ENCODE results near the gene H6PD. TPM values are rescaled to one million over a fixed set of nuclear protein-coding genes. Genes with fewer than 3 reads are reported as not detected.

The H6PD gene
- total RNA-seq, 1 donor: 27.2 TPM

- no peak overlapping the region for H3K4me3 ChIP-seq (ENCODE audit: low read depth, low read length)
- TF ChIP-seq, protein P1, sequence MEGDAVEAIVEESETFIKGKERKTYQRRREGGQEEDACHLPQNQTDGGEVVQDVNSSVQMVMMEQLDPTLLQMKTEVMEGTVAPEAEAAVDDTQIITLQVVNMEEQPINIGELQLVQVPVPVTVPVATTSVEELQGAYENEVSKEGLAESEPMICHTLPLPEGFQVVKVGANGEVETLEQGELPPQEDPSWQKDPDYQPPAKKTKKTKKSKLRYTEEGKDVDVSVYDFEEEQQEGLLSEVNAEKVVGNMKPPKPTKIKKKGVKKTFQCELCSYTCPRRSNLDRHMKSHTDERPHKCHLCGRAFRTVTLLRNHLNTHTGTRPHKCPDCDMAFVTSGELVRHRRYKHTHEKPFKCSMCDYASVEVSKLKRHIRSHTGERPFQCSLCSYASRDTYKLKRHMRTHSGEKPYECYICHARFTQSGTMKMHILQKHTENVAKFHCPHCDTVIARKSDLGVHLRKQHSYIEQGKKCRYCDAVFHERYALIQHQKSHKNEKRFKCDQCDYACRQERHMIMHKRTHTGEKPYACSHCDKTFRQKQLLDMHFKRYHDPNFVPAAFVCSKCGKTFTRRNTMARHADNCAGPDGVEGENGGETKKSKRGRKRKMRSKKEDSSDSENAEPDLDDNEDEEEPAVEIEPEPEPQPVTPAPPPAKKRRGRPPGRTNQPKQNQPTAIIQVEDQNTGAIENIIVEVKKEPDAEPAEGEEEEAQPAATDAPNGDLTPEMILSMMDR (IDR thresholded peaks at IDR 0.05; ENCODE audit: insufficient read depth, low read depth, low read length): no peak
- no peak for DNase-seq (ENCODE audit: low read depth)
Observed at GRCh38 chr1:9300573-9300972, 66.0 kb downstream of the H6PD start.

DNA sequence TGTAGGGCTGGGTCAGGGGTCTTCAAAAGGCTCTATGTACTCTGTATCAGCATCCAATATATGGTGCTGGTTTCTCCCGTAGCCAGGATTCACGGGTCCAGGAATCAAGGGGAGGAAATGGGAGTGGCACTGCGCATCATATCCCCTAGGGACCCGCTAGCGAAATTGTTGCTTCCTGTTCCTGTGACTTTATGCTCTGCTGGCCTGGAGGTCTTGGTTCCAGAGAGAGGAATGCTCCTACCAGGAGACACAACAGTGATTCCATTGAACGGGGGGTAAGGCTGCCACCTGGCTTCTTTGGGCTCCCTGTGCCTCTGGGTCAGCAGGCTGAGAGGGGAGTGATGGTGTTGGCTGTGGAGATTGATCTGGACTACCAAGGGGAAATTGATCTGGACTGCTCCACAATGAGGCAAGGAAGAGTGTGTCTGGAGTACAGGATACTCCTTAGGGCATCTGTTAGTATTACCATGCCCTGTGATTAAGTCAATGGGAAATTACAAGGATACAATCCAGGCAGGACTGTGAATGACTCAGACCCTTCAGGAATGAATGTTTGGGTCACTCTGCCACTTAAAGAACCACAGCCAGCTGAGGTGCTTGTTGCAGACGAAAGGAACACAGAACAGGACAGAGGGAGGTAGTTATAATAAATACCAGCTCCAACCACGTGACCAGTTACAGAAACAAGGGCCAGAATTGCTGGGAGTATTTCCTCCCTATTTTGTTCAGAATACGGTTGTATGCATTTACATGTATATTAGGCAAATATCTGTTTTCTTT is 68.4 kb downstream of the H6PD start:
- TF ChIP-seq, protein P1 (IDR thresholded peaks at IDR 0.05; ENCODE audit: insufficient read depth, low read depth, low read length): no peak
- H3K4me3 ChIP-seq (ENCODE audit: low read depth, low read length): peak overlapping the region; percentile 3
- peak; percentile 97 for DNase-seq (ENCODE audit: low read depth)

GRCh38 chr1:9303916-9304315 is 69.3 kb downstream of the H6PD start:
- TF ChIP-seq, protein P1 (IDR thresholded peaks at IDR 0.05; ENCODE audit: insufficient read depth, low read depth, low read length): no peak
- DNase-seq (ENCODE audit: low read depth): no peak
- H3K4me3 ChIP-seq (ENCODE audit: low read depth, low read length): no peak overlapping the region

- no peak overlapping the region for H3K4me3 ChIP-seq (ENCODE audit: low read depth, low read length)
- TF ChIP-seq, protein P1 (IDR thresholded peaks at IDR 0.05; ENCODE audit: insufficient read depth, low read depth, low read length): no peak
- DNase-seq (ENCODE audit: low read depth): no peak
Observed at GRCh38 chr1:9305216-9305615, 70.6 kb downstream of the H6PD start.

- no peak overlapping the region for H3K4me3 ChIP-seq (ENCODE audit: low read depth, low read length)
- TF ChIP-seq, protein P1 (IDR thresholded peaks at IDR 0.05; ENCODE audit: insufficient read depth, low read depth, low read length): no peak
- no peak for DNase-seq (ENCODE audit: low read depth)
Observed at GRCh38 chr1:9306006-9306405, 71.4 kb downstream of the H6PD start.

DNA sequence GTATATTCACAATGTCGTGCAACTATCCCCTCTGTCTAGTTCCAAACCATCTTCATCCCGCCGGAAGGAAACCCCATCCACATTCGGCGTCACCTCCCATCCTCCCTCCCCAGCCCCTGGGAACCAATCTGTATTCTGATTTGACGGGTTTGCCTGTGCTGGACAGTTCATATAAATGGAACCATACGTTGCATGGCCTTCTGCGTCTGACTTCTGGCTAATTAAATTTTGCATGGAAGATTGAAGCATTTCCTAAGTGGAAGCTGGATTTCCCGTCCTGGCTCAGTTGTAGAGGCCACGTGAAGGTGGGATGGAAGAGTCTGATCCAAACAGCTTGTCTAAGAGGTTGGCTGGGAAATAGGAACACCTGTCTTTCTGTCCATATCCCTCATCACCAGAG is 72.7 kb downstream of the H6PD start:
- TF ChIP-seq, protein P1 (IDR thresholded peaks at IDR 0.05; ENCODE audit: insufficient read depth, low read depth, low read length): no peak
- DNase-seq (ENCODE audit: low read depth): no peak
- no peak overlapping the region for H3K4me3 ChIP-seq (ENCODE audit: low read depth, low read length)

All from fibroblast of villous mesenchyme (primary cell).